Tongue (tissue), 2 donors: ENCODE measurements around the gene RXFP1. TPM values are rescaled to one million over a fixed set of nuclear protein-coding genes. Genes with fewer than 3 reads are reported as not detected.
"Not testable (repeated sequence)": the region's sequence is repeated elsewhere in the genome, so short reads cannot be mapped to it uniquely, and the experiment has no call there.

Experiments used
- DNase-seq: peaks from one replicate; pipeline ENCODE4 v3.0.0-alpha.2; 2015
- total RNA-seq: library from RNA; depleted of rRNA; stranded (reverse); fragments of >200 nt; gene quantifications from one replicate; pipeline ENCODE4 v1.2.3, GENCODE V29; 2014

Gene RXFP1
- total RNA-seq, 1 donor from 2014 or later, result 0.21 TPM

DNA sequence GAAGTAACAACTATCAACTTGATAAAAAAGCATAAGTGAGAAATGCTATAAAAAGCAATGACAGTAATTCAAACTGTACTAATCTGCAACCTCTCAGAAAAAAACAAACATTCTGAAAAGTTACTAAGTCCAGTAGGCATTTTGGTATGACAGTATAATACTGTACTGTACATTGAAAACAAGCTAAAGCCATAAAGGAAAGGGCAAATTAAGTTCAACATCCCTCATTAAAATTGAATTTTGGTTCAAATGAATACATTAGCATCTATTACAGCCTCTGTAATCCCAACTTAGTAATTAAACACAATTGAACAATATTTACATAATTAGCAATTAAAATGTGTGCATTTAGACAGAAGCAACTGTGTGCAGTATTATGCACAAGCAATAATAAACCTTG, 96.3 kb downstream of the RXFP1 start:
- DNase-seq, result no peak

DNA sequence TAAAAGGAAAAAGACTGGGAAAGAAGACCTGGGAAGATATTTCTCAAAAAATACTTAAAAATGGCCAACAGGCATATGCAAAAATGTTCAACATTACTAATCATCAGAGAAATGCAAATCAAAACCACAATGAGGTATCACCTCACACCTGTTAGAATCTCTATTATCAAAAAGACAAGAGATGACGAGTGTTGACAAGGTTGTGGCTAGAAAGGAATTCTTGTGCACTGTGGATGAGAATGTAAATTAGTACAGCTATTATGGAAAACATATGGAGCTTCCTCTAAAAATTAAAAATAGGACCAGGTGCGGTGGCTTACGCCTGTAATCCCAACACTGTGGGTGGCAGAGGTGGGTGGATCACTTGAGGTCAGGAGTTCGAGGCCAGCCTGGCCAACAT, 100.0 kb downstream of the RXFP1 start:
- no peak for DNase-seq

DNA sequence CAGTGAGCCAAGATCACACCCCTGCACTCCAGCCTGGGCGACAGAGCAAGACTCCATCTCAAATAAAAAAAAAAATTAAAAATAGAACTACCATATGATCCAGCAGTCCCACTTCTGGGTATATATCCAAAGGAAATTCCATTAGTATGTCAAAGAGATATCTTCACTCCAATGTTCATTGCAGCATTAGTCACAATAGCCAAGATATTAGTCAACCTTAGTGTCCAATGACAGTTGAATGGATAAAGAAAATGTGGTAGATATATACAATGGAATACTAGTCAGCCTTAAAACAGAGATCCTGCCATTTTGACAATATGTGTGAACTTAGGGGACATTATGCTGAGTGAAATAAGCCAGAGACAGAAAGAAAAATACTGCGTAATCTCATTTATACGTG, 100.6 kb downstream of the RXFP1 start:
- DNase-seq, result no peak

DNA sequence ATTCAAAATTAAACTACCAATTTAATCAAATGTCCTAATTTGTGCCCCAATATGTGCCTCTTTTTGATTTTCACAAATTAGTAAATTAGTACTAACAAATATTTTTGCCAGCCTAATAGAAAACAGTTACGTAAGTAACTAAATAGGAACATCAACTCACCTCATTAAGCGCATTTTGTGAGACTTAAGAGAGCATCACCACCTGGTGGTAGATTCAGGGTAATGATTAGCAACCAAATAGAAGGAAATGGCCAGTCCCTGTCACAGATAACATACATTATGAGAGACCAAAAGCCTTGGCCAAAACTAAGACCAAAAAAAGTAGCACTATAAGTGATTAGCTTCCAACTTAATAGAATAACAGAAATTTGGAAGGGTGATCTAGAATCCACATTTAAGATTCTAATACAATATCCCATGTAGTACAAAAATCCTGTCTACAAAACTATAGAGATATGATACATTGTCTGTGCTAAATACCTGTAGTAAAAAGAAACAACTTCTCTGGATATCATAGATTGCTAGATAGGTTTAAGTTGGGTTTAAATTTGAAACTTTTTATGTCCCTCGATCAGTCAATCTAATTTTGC, 103.3 kb downstream of the RXFP1 start:
- peak; percentile 62 for DNase-seq

DNA sequence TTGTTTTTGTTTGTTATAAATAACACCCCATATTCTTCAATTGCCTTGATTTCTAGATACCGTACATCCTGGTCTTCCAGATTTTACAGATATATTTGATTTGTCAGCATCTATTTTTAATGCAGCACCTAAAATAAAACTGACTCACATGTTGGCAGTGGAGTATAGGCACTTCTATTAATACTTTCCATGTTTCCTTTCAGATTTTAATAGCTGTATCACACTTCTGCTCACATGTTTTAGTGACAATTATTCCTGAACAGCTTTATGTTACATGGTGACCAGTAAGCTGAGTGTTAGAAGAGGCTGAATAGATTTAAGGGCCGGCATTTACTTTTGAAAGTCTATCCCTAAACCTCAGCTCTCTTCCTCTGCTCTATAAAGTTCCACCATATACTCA, 103.9 kb downstream of the RXFP1 start:
- DNase-seq, result no peak

DNA sequence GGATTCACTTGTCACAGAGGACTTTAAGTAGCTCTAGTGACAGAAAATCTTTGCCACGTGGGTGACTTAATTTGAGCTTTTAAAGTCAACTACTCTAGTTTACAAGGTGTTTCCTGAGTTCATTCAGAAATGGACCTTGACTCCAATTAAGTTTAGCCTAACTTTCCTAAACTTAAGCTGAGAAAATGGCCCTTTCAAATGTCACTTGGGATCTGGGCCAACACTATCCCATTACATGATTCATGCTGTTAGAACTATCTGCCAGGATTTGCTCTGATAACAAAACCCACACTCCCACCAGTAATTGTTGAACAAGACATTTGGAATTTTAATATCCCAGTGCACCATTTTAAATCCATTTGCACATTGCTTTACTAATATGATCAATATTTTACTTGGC, 109.2 kb downstream of the RXFP1 start:
- no peak for DNase-seq

DNA sequence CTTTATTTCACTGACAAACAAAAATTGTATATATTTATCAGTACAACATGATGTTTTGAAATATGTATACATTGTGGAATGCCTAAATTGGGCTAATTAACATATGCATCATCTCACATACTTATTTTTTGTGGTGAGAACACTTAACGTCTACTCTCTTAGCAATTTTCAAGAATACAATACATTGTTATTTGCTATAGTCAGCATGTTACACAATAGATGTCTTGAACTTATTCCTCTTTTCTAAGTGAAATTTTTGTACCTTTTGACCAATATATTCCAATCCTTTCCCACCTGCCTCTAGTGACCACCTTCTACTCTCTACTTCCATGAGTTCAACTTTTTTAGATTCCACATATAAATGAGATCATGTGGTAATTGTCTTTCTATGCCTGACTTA, 114.9 kb downstream of the RXFP1 start:
- DNase-seq, result no peak

DNA sequence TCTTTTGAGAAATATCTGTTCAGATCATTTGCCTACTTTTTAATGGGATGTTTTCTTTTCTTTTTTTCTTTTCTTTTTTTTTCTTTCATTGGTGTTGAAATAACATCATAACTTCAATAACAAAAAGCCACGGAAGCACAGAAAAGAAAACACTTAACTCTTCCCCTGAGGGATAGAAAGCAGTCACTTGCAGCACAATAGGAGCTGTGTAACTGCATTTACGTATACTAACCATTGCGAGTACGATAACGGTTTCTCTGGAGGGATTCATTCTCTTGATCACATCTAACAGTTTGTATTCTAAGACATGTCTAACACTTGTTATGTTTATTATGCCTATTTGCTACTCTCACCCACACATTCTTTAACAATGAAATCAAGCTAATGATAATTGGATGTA, 122.7 kb downstream of the RXFP1 start:
- DNase-seq, result no peak

DNA sequence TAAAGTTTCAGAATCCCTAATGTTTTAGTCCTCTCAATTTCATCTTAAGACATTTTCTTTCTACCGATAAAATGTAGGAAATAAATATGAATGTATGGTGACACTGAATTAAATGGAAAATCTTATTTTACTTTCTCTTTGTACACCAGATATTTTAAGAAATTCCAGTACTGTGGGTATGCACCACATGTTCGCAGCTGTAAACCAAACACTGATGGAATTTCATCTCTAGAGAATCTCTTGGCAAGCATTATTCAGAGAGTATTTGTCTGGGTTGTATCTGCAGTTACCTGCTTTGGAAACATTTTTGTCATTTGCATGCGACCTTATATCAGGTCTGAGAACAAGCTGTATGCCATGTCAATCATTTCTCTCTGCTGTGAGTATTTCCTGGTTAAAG, 123.1 kb downstream of the RXFP1 start:
- peak; percentile 64 for DNase-seq

DNA sequence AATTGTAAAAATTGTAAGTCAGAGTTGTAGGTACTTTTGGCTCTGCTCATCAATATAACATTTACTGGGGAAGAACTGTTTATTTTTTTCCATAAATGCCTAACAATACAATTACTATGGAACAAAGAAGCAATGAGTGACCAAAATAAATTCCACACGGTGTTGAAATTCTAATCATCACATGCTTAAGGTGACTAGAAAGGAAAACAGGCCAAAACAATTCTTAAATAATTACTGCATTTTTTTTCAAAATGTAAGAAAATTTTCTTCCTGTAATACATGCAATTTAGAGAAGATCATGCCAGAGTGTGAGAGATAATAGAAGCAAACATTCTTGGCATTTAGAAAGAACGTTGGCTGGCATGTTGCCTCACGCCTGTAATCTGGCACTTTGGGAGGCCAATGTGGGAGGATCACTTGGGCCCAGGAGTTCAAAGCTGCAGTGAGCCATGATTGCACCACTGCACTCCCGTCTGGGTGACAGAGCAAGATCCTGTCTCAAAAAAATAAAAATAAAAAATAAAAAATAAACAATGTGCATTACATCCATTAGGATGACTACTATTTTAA, 127.5 kb downstream of the RXFP1 start:
- no peak for DNase-seq

DNA sequence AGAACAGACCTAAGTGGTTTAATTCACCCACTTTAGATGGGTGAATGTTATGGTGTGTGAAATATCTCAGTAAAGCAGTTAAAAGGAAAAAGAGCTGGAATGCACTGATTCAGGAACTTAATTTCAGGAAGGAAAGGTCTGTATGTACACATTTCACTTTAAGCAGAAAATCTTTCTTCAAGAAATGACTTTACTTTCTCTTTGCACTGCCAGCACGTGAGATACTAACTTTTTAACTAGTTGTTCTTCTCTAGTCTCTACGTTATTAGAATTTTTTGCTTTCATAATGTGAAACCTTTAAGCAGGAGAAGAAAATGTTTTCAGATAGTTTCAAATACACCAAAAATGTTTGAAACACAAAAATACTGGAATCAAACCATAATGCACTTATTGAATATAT, 131.2 kb downstream of the RXFP1 start:
- DNase-seq, result no peak

DNA sequence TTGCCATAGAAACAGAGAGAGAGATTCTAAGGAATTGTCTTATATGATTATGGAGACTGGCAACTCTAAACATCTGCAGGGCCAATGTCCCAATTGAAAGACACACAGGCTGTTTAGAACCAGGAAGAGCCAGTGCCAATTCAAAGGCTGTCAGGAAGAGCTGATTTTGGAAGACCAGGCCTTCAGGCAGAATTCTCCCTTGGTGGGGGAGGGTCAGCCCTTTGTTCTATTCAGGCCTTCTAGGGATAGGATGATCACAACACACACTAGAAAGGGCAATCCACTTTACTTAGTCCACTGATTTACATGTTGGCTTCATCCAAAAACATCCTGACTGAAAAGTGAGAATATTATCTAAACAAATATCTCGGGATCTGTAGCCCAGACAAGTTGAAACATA, 134.8 kb downstream of the RXFP1 start:
- DNase-seq, result no peak

DNA sequence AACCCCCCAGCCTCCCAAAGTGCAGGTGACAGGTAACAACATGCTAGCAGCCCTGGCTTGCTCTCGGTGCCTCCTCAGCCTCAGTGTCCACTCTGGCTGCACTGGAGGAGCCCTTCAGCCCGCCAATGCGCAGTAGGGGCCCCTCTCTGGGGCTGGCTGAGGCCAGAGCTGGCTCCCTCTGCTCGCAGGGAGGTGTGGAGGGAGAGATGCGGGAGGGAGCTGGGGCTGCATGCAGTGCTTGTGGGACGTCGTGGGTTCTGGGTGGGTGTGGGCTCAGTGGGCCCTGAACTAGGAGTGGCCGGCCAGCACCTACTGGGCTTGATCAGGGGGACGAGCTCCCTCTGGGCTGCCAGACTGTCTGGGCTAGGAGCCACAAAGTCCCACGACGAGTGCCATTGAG, 135.6 kb downstream of the RXFP1 start:
- no peak for DNase-seq

DNA sequence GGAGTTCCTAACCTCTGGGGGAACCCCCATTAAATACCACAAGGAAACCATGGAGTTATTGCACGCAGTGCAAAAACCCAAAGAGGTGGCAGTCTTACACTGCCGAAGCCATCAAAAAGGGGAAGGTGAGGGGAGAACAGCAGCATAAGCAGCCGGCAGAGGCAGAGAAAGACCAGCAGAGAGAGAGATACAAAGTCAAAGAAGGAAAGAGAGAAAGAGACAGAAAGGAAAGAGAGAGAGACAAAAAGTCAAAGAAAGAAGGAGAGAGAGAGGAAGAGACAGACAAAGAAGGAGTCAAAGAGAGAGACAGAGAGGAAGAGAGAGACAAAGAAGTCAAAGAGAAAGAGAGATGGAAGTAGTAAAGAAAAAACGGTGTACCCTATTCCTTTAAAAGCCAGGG, 141.6 kb downstream of the RXFP1 start:
- DNase-seq, result not testable (repeated sequence)

DNA sequence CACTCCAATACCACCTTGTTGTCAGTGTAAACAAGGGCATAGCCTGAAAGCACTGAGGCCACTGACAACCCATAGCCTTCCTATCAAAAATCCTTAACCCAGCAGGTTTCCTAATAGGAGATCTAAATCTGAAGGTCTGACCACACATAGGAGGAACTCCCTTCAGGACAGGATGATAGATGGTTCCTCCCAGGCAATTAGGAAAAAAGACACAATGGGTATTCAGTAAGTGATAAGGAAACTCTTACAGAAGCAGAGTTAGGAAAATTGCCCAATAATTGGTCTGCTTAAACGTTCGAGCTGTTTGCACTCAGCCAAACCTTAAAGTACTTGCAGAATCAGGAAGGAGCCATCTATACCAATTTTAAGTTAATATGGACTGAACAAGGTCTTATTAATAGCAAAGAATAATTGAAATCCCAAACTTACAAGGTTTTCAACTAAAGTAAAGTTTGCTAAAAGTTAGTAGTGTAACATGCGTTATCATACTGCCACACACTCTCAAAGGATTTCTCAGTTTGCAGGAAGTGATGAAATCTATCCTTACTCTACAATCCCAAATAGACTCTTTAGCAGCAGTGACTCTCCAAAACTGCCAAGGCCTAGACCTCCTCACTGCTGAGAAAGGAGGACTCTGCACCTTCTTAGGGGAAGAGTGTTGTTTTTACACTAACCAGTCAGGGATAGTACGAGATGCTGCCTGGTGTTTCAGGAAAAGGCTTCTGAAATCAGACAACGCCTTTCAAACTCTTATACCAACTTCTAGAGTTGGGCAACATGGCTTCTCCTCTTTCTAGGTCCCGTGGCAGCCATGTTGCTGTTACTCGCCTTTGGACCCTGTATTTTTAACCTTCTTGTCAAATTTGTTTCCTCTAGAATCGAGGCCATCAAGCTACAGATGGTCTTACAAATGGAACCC, 142.3 kb downstream of the RXFP1 start:
- not testable (repeated sequence) for DNase-seq

DNA sequence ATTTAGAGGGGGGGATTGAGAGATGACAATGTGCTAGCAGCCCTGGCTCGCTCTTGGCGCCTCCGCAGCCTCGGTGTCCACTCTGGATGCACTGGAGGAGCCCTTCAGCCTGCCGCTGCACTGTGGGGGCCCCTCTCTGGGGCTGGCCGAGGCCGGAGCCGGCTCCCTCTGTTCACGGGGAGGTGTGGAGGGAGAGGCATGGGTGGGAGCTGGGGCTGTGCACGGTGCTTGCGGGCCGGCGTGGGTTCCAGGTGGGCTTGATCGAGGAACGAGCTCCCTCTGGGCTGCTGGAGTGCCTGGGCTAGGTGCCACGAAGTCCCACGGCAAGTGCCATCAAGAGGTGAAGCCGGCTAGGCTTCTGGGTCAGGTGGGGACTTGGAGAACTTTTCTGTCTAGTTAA, 143.1 kb downstream of the RXFP1 start:
- no peak for DNase-seq

DNA sequence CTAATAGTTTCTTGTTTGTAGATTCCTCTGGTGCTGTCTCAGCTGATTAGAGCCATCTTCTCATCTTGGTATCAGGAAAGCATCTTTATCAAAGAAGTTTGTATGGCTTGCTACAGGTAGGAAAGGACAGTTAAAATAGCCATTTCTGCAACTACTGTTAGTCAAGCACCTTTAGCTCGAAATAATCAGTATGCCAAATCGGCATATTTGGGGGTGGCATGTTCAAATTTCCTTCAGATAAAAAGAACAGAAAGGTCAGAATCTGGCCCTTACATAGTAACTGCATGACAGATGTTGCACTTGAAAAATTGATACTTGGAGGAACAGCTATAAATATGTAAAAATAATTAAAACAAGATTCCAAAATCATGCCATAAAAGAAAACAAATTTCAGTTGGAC, 145.2 kb downstream of the RXFP1 start:
- DNase-seq, result no peak

DNA sequence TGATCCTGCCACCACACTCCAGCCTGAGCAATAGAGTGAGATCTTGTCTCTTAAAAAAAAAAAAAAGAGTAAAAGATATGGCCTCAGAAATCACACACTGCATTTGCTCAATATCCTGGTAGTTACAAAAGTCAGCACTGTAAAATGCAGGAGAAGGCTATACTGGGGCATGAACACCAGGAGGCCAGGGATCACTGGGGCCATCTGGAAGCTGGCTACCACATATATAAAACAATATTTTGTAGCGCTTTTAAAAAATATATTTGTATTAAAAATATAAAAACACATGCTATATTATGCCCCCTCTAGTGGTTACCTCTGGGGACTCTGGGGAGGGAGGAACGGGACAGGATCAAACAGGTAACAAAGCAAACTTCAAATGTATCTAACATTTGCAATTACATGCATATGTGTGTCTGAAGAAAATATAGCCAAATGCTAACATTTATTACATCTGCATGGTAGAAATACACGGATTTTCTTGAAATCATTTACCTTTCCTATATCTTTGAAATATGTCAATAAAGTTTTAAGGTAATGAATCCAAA, 146.0 kb downstream of the RXFP1 start:
- DNase-seq, result no peak

DNA sequence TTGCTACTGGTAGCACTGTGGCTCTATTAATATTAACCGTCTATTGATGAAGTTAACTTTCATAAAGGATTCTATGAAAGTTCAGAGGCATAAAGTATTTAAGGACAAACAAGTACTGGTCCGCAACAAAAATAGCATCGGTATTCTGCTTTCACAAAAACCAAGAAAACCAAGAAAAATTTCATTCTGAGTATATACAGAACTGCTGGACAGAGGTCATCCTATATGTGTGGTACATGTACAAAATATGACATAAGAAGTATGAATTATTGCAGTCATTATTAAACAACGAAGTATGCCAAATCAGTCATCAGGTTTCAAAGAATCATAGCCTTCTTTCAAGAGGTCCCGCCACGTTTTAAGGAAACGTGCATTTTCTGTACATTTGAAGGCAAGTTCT, 147.6 kb downstream of the RXFP1 start:
- no peak for DNase-seq

DNA sequence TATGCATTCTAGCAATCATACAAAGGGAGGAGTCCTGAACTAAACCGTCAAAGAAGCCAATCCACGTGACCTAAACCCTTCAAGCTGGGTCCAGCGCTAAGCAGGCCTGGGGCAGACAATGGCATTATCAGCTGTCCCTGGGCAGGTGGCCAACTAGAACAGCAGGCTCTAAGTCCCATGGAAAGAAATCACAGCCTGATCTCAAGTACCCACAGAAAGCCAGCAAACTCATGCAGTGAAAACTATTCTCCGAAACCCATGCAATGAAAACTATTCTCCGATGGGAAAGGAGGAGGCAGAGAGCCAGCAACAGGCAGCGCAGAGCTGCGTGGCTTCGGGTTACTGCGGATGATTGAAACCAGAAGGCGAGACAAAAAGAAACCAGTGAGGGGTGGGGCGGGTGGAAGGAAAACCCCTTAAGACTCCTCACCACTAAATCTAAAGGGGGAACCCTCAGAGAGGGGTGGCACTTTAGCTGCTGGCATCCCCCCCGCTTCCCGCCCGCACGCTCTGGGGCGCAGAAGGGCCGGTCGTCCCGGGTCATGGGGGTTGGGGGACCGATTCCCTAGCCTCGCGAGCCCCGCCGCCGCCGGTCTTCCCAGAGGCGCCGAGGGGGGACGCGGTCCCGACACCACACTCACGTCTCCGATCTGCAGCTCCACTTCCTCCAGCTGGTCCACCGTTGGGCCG, 149.4 kb downstream of the RXFP1 start:
- DNase-seq, result peak; percentile 97

DNA sequence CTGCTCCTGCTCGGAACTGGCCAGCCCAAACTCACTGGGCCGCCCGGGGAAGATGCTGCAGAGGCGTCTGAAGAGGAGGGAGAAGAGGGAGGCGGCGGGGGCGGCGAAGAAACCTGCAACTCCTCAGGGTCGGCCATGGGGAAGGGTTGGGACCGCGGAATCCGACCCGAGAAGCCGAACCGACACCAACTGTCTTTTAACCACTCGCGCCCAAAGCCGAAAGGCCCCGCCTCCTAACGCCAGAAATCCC, 149.9 kb downstream of the RXFP1 start, which contains the start of gene C4orf46:
Gene C4orf46 (minus strand): TSS at position 223 of the 250 bp plus-strand sequence. CDS start 86 bp downstream, at position 137.
- DNase-seq, result no peak

DNA sequence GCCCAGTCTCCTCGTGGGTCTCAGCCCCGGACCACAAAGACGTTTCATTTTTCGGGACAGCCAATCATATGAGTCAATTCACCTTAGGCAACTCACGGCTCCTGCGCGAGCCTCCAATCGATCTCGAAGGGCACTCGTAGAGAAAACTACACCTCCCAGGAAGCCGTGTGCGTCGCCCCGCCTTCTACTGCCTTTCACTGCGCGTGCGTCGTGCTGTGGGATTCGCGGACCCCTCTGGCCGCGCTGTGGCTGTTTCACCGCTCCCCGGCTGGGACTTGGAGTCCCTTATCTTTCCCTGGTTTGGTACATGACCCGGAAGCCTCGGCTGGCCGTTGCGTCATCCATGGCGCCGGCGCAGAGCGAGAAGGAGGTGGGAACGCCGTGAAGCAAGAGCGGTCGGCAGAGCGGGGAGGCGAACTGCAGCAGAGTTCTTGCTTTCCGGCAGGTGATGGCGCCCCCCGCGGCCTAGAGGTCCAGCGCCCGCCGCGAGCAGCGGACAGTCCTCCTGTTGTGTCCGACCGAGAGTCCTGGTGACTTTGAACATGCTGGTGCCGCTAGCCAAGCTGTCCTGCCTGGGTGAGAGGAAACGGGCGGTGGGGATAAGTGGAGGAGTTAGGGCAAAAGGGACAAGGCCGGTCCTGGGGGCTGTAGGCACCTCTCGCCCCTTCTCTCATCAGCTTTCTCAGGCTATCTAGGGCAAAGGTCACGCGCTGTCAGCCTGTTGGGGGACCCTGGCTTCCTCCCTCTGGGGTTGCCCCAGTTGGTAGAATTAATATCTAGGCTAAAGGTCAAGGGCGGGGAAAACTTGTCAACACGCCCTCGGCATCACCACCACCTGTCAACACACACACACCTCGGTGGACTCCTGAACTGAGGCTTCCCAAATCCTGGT, 150.5 kb downstream of the RXFP1 start, which contains the start of gene ETFDH:
Gene ETFDH (plus strand): TSS at position 382 of the 892 bp plus-strand sequence. CDS start 161 bp downstream, at position 543.
- peak; percentile 100 for DNase-seq
